ENCODE data around the gene C1RL.

DNA sequence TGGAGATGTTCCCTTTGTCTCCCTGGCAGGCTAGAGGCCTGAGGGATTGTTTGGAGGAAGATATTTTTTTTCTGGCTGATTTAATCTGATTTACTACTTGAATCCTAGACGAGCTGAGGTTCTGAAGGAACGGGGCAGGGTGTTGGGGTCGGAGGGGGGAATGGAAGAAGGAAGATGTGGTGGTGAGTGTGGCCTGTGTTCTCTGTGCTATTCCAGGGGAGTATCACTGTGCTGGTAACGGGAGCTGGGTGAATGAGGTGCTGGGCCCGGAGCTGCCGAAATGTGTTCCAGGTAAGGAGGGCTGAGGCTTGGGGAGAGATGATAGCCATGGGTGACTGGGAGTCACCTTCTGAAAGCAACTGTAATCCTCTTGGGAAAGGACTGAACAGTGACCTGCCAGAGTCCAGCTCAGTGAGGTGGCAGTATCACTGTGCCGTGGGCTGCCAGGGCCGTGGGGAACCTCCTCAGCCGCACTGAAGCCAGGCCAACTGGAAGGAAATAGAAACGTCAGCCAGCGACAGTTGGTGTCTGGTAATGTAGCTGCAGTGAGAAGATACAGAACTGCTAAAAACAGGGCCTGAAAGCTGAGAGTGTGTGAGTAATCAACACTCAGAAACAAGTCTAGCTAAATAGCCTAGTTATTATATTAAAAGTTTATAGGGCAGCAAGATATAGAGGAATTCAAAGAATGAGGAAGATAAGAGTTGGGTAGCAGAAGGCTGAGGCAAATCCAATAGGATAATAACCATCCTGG is 40.6 kb downstream of the C1RL start:
- no peak for TF ChIP-seq POLR2A (IDR thresholded peaks at IDR 0.05)
- TF ChIP-seq, protein P1, sequence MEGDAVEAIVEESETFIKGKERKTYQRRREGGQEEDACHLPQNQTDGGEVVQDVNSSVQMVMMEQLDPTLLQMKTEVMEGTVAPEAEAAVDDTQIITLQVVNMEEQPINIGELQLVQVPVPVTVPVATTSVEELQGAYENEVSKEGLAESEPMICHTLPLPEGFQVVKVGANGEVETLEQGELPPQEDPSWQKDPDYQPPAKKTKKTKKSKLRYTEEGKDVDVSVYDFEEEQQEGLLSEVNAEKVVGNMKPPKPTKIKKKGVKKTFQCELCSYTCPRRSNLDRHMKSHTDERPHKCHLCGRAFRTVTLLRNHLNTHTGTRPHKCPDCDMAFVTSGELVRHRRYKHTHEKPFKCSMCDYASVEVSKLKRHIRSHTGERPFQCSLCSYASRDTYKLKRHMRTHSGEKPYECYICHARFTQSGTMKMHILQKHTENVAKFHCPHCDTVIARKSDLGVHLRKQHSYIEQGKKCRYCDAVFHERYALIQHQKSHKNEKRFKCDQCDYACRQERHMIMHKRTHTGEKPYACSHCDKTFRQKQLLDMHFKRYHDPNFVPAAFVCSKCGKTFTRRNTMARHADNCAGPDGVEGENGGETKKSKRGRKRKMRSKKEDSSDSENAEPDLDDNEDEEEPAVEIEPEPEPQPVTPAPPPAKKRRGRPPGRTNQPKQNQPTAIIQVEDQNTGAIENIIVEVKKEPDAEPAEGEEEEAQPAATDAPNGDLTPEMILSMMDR (IDR thresholded peaks at IDR 0.05) = no peak
- no peak for TF ChIP-seq POLR2AphosphoS5 (IDR thresholded peaks at IDR 0.05)
- TF ChIP-seq EP300 (IDR thresholded peaks at IDR 0.05) = no peak

Measured in suprapubic skin (tissue), 4 donors.